Keratinocyte (primary cell): ENCODE results near the gene ARL11. TPM values are rescaled to one million over a fixed set of nuclear protein-coding genes. Genes with fewer than 3 reads are reported as not detected.

Experiments used
- DNase-seq: peaks from one replicate; pipeline ENCODE4 v3.0.0-alpha.2; 2011; ENCODE audit warnings: low read depth, missing footprints, low spot score
- FAIRE-seq: peaks from 2 replicates; lab custom pipeline; 2011; peaks lifted over from hg19 to GRCh38; lab: Jason Lieb, UNC
- H2AFZ ChIP-seq: 2 replicates; pipeline ENCODE4 v1.6.0; 2012; ENCODE audit warnings: low read length, control low read depth, inconsistent platforms; ENCODE audit not compliant: control insufficient read depth
- H3K27ac ChIP-seq: 2 replicates; pipeline ENCODE4 v1.5.1; 2011; ENCODE audit warnings: low read length; ENCODE audit not compliant: control insufficient read depth, insufficient read depth
- H3K27me3 ChIP-seq: 3 replicates; pipeline ENCODE4 v1.6.0; 2011; ENCODE audit warnings: low read length; ENCODE audit not compliant: control insufficient read depth, insufficient read depth; ENCODE audit errors: extremely low read depth
- H3K36me3 ChIP-seq, 2 experiments: 2 replicates in 1 of 2; 3 replicates in 1 of 2; pipeline ENCODE4 v1.5.1; 2011; ENCODE audit warnings: low read length in 2 of 2, mild to moderate bottlenecking in 1 of 2; ENCODE audit not compliant: control insufficient read depth in 2 of 2, insufficient read depth in 2 of 2; ENCODE audit errors: extremely low read depth in 1 of 2
- H3K4me1 ChIP-seq: 3 replicates; pipeline ENCODE4 v1.5.1; 2011; ENCODE audit warnings: low read length; ENCODE audit not compliant: control insufficient read depth, insufficient read depth; ENCODE audit errors: extremely low read depth
- H3K4me2 ChIP-seq: 3 replicates; pipeline ENCODE4 v1.6.0; 2011; ENCODE audit warnings: low read depth, low read length; ENCODE audit not compliant: control insufficient read depth, insufficient read depth; ENCODE audit errors: extremely low read depth
- H3K4me3 ChIP-seq, 3 experiments: fragments of 200-600 bp in 1 of 3; sonication (generic) in 1 of 3; 2 replicates in 2 of 3; 3 replicates in 1 of 3; pipeline ENCODE4 v1.5.1; 2011 to 2016; ENCODE audit warnings: low read length in 3 of 3, mild to moderate bottlenecking in 3 of 3, control low read depth in 2 of 3, inconsistent platforms in 1 of 3, low read depth in 1 of 3, mixed read lengths in 1 of 3, mixed run types in 1 of 3, moderate library complexity in 1 of 3; ENCODE audit not compliant: control insufficient read depth in 2 of 3, insufficient read depth in 2 of 3; ENCODE audit errors: extremely low read depth in 1 of 3
- H3K79me2 ChIP-seq: 2 replicates; pipeline ENCODE4 v1.6.0; 2012; ENCODE audit warnings: low read length; ENCODE audit not compliant: control insufficient read depth, insufficient read depth
- H3K9ac ChIP-seq: 3 replicates; pipeline ENCODE4 v1.6.0; 2011; ENCODE audit warnings: low read length; ENCODE audit not compliant: control insufficient read depth, insufficient read depth; ENCODE audit errors: extremely low read depth
- H3K9me1 ChIP-seq: 3 replicates; pipeline ENCODE4 v1.6.0; 2011; ENCODE audit warnings: low read length; ENCODE audit not compliant: control insufficient read depth, insufficient read depth; ENCODE audit errors: extremely low read depth
- H3K9me3 ChIP-seq: 2 replicates; pipeline ENCODE4 v1.5.1; 2012; ENCODE audit warnings: low read depth, low read length; ENCODE audit not compliant: control insufficient read depth
- H4K20me1 ChIP-seq: 3 replicates; pipeline ENCODE4 v1.6.0; 2011; ENCODE audit warnings: low read length; ENCODE audit not compliant: control insufficient read depth, insufficient read depth; ENCODE audit errors: extremely low read depth
- EZH2 ChIP-seq: IDR thresholded peaks from one replicate; pipeline ENCODE4 v1.6.1; 2012; ENCODE audit warnings: inconsistent platforms, mild to moderate bottlenecking, low read length, moderate library complexity
- dilution Hi-C: fragments of 300-500 bp; cut with MboI; formaldehyde crosslinking; loops from one replicate; pipeline ENCODE4 v1.7.0; 2020; ENCODE audit warnings: low sequenced_read_pairs; ENCODE audit not compliant: extremely low pct_ligation_motif_present
- polyA plus RNA-seq, 5 experiments: library from polyadenylated mRNA; depleted of rRNA in 3 of 5; stranded (reverse) in 3 of 5; stranded (forward) in 1 of 5; unstranded in 1 of 5; fragments of >200 nt; gene quantifications; 1 replicate in 1 of 5; 2 replicates in 3 of 5; 3 replicates in 1 of 5; pipeline versions ENCODE4 v1.2.1 to v1.2.3, GENCODE V29; 2011 to 2012; ENCODE audit warnings: missing spikeins in 2 of 5, low read depth in 1 of 5, low replicate concordance in 1 of 5
- TF ChIP-seq, protein P1 (sequence below), 3 experiments: IDR thresholded peaks in 1 of 3; conservative IDR thresholded peaks in 1 of 3; optimal IDR thresholded peaks in 1 of 3; 2 replicates in 2 of 3; 3 replicates in 1 of 3; pipeline versions ENCODE3 to v1.5.1; 2011; ENCODE audit warnings: low read length in 3 of 3, mild to moderate bottlenecking in 3 of 3, moderate library complexity in 2 of 3, control low read depth in 1 of 3, inconsistent platforms in 1 of 3; ENCODE audit not compliant: insufficient read depth in 2 of 3; ENCODE audit errors: extremely low read depth in 1 of 3

ARL11 gene
- polyA plus RNA-seq, 1 donor (not counting 4 experiments of a cell fraction or from before 2014, with no cell fraction given) = 0.55 TPM

DNA sequence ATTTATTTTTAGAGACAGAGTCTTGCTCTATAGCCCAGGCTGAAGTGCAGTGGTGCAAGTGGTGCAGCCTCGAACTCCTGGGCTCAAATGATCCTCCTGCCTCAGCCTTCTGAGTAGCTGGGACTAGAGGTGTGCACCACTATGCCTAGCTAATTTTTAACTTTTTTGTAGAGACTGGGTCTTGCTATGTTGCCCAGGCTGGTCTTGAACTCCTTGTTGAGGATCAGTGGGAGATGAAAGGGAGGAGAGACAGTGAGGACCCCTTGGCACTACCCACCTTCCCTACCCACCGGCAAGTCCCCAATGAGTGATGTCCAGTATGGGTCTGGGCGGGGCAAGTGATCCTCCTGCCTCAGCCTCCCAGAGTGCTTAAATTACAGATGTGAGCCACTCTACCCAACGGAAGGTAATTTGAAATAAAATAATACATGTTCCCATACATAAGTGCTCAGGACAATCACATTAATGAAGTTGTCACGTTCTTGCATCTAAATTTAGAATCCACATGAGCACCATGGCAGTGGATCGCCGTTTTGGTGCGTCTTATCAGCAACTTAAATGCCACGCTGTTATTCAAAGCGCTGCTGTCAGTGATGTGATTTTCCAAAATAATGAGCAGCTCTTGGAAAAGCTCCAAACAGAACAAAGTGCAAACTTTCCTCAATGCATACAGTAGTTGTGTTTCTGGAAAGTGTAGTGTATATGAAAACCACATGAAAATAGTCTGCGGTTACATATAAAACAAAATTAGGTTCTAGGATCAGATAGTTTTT is 5.9 kb upstream of the ARL11 start:
- H4K20me1 ChIP-seq = no peaks in the 10 kb centered on the region
- FAIRE-seq (no peak), DNase-seq (no peak)
- no peaks in the 10 kb centered on the region for H3K9me3 ChIP-seq
- H3K36me3 ChIP-seq = no peaks in the 10 kb centered on the region
- no peaks in the 10 kb centered on the region for H3K4me1 ChIP-seq
- dilution Hi-C loops = no loop called here
- no peak overlapping the region for H3K4me3 ChIP-seq
- TF ChIP-seq, protein P1, sequence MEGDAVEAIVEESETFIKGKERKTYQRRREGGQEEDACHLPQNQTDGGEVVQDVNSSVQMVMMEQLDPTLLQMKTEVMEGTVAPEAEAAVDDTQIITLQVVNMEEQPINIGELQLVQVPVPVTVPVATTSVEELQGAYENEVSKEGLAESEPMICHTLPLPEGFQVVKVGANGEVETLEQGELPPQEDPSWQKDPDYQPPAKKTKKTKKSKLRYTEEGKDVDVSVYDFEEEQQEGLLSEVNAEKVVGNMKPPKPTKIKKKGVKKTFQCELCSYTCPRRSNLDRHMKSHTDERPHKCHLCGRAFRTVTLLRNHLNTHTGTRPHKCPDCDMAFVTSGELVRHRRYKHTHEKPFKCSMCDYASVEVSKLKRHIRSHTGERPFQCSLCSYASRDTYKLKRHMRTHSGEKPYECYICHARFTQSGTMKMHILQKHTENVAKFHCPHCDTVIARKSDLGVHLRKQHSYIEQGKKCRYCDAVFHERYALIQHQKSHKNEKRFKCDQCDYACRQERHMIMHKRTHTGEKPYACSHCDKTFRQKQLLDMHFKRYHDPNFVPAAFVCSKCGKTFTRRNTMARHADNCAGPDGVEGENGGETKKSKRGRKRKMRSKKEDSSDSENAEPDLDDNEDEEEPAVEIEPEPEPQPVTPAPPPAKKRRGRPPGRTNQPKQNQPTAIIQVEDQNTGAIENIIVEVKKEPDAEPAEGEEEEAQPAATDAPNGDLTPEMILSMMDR (optimal IDR thresholded peaks at IDR 0.05 in 1 of 3, IDR thresholded peaks at IDR 0.05 in 1 of 3, conservative IDR thresholded peaks at IDR 0.05 in 1 of 3; ENCODE audit: extremely low read depth in 1 of 3, insufficient read depth in 2 of 3, low read length in 3 of 3) = no peak
- no peak for TF ChIP-seq EZH2
- no peak overlapping the region for H2AFZ ChIP-seq
- H3K9ac ChIP-seq = no peak overlapping the region
- peaks cover 3% of the 10 kb centered on the region for H3K27me3 ChIP-seq
- H3K9me1 ChIP-seq = no peaks in the 10 kb centered on the region
- H3K27ac ChIP-seq = no peak overlapping the region
- H3K79me2 ChIP-seq = no peaks in the 10 kb centered on the region
- H3K4me2 ChIP-seq = no peak overlapping the region

DNA sequence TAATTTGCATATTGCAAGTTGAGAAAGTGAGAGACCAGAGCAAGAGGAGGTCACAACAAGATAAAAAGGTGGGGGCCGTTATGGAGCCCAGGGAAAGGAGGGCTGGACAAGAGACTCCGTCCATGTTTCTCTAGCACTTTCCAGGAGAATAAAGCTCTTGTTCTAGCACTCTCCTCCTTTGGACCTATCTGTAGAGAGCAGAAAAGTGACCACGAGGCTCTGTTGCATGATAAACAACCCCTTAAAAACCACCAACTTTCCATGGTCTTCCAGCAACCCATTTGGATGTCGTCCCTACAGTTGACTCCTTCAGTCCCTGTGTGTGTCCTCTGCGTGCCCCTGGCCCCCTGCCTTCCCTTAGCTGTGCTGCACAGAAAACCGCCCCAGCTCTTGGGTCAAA is 4.1 kb upstream of the ARL11 start:
- Histone ChIP-seq H2AFZ (no peak overlapping the region), H3K9ac (no peak overlapping the region)
- FAIRE-seq = no peak

More for the DNA sequence above, 4.1 kb upstream of the ARL11 start:
- Histone ChIP-seq H3K4me3 (no peak overlapping the region), H3K9me1 (no peaks in the 10 kb centered on the region), H3K27ac (no peak overlapping the region), H3K79me2 (no peaks in the 10 kb centered on the region), H3K9me3 (no peaks in the 10 kb centered on the region), H3K4me2 (no peak overlapping the region), H3K4me1 (peaks cover 8% of the 10 kb centered on the region), H3K27me3 (peaks cover 3% of the 10 kb centered on the region), H3K36me3 (no peaks in the 10 kb centered on the region), H4K20me1 (no peaks in the 10 kb centered on the region)
- no peak for TF ChIP-seq EZH2
- TF ChIP-seq, protein P1 (optimal IDR thresholded peaks at IDR 0.05 in 1 of 3, IDR thresholded peaks at IDR 0.05 in 1 of 3, conservative IDR thresholded peaks at IDR 0.05 in 1 of 3; ENCODE audit: extremely low read depth in 1 of 3, insufficient read depth in 2 of 3, low read length in 3 of 3) = no peak
- DNase-seq = no peak
- dilution Hi-C loops = no loop called here
